Spleen (tissue), 3 donors: ENCODE measurements around the gene ATXN7.

Experiments used
- POLR2A ChIP-seq, 3 donors: fragments of 450-650 bp; IDR thresholded peaks; one replicate each; pipeline ENCODE4 v1.5.1; 2017; ENCODE audit warnings: antibody characterized with exemption in 3 of 3, mild to moderate bottlenecking in 1 of 3
- POLR2AphosphoS5 ChIP-seq, 3 donors: sonication (generic); formaldehyde crosslinking; IDR thresholded peaks; one replicate each; pipeline ENCODE4 v1.5.1; 2017; ENCODE audit warnings: antibody characterized with exemption in 3 of 3

GRCh38 chr3:63966007-63966406 lies 102.3 kb downstream of the ATXN7 start:
- TF ChIP-seq POLR2AphosphoS5 (IDR thresholded peaks at IDR 0.05) (no peak), POLR2A (IDR thresholded peaks at IDR 0.05) (no peak)
